Muscle layer of duodenum (tissue), 2 donors: ENCODE data around the gene PCDHB9.
A peak's percentile ranks its signal among the peaks of the same experiment; 100 is the strongest.
"Not testable (repeated sequence)": the region's sequence is repeated elsewhere in the genome, so short reads cannot be mapped to it uniquely, and the experiment has no call there.

Experiments used
- H3K27ac ChIP-seq: one replicate; pipeline ENCODE4 v1.7.0; 2013; ENCODE audit warnings: mild to moderate bottlenecking, low read length
- H3K27me3 ChIP-seq: one replicate; pipeline ENCODE4 v1.7.0; 2013; ENCODE audit warnings: low read depth, mild to moderate bottlenecking, control low read depth, low read length
- H3K36me3 ChIP-seq, 2 donors: one replicate each; pipeline ENCODE4 v1.7.0; 2013; ENCODE audit warnings: low read length in 2 of 2, control low read depth in 1 of 2, mild to moderate bottlenecking in 1 of 2; ENCODE audit not compliant: insufficient read depth in 2 of 2, control insufficient read depth in 1 of 2
- H3K4me1 ChIP-seq, 2 donors: one replicate each; pipeline ENCODE4 v1.7.0; 2013; ENCODE audit warnings: low read length in 2 of 2, mild to moderate bottlenecking in 2 of 2, control low read depth in 1 of 2, moderate library complexity in 1 of 2; ENCODE audit not compliant: insufficient read depth in 2 of 2, control insufficient read depth in 1 of 2
- H3K4me3 ChIP-seq, 2 donors: one replicate each; pipeline ENCODE4 v1.7.0; 2013; ENCODE audit warnings: low read length in 2 of 2, low read depth in 1 of 2, mild to moderate bottlenecking in 1 of 2
- H3K9me3 ChIP-seq, 2 donors: one replicate each; pipeline ENCODE4 v1.7.0; 2013; ENCODE audit warnings: low read length in 2 of 2, control low read depth in 1 of 2, mild to moderate bottlenecking in 1 of 2; ENCODE audit not compliant: control insufficient read depth in 1 of 2
- donor health status: healthy.

The PCDHB9 gene

DNA sequence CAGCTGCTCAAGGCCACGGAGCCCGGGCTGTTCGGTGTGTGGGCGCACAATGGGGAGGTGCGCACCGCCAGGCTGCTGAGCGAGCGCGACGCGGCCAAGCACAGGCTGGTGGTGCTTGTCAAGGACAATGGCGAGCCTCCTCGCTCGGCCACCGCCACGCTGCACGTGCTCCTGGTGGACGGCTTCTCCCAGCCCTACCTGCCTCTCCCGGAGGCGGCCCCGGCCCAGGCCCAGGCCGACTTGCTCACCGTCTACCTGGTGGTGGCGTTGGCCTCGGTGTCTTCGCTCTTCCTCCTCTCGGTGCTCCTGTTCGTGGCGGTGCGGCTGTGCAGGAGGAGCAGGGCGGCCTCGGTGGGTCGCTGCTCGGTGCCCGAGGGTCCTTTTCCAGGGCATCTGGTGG, 2.2 kb downstream of the PCDHB9 start:
- H3K36me3 ChIP-seq, H3K4me1 ChIP-seq: not testable (repeated sequence)
- H3K9me3 ChIP-seq = peaks cover 18 to 63% of the 10 kb centered on the region in 2 donors

DNA sequence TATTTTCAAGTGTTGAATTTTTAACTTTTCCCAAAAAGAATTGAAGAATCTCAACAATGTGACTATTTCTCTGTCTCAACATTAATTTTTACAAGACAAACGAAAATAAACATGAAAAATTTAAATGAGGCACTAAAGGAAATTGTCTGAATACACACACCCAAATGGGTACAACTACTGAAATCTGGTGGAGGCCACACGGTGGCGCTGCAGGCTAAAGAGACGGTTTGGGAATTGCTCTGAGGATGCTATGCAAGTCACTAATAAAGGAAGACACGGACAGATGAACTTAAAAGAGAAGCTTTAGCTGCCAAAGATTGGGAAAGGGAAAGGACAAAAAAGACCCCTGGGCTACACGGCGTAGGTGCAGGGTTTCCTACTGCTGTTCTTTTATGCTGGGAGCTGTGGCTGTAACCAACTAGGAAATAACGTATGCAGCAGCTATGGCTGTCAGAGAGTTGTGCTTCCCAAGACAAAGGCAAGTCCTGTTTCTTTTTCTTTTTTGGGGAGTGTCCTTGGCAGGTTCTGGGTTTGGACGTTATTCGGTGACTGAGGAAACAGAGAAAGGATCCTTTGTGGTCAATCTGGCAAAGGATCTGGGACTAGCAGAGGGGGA, 5.3 kb downstream of the PCDHB9 start, which contains the start of gene PCDHB10:
Gene PCDHB10, plus strand, starts transcription at position 244 of the 616 bp plus-strand sequence. Its CDS starts 200 bp downstream, at position 444.
- Histone ChIP-seq H3K4me3 (peak within 1 kb of the TSS; percentile 49 to 55), H3K27ac (no peak within 1 kb of the TSS)

More for the DNA sequence above, 2.2 kb downstream of the PCDHB9 start:
- H3K27me3 ChIP-seq, H3K27ac ChIP-seq: not testable (repeated sequence)
- H3K4me3 ChIP-seq = peak overlapping the region in 1 of 2 donors; percentile 44

GRCh38 chr5:141194332-141194731, 7.4 kb downstream of the PCDHB9 start:
- not testable (repeated sequence) for H3K4me1 ChIP-seq, H3K27ac ChIP-seq, H3K27me3 ChIP-seq, H3K36me3 ChIP-seq
- Histone ChIP-seq H3K4me3 (peak overlapping the region in 1 of 2 donors; percentile 41), H3K9me3 (peaks cover 32 to 57% of the 10 kb centered on the region in 2 donors)

More for the DNA sequence above, 5.3 kb downstream of the PCDHB9 start, which contains the start of gene PCDHB10:
- H3K27me3 ChIP-seq = no peaks in the 10 kb centered on the region
- H3K9me3 ChIP-seq = peaks cover 15 to 54% of the 10 kb centered on the region in 2 donors
- H3K36me3 ChIP-seq = no peaks in the 10 kb centered on the region
- no peaks in the 10 kb centered on the region for H3K4me1 ChIP-seq

DNA sequence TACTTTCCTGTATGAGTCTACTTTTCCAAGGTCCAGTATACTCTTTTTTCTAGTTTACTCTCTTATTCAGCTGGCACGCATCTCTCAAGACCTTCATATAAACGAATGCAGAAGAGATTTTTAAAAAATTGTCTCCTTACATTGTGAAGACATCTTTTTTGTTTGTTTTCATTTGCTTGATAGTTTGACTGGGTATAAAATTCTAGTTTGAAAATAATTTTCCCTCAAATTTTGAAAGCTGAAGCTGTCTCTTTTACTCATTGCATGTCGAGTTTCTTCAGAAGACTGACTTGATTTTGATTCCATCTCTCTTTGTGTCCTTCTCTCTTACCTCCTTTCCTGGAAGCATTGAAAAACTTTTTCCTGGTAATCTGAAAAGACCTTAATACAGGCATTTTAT, 9.4 kb downstream of the PCDHB9 start:
- Histone ChIP-seq H3K9me3 (peaks cover 37 to 67% of the 10 kb centered on the region in 2 donors), H3K27me3 (no peaks in the 10 kb centered on the region), H3K36me3 (no peaks in the 10 kb centered on the region), H3K4me1 (no peaks in the 10 kb centered on the region), H3K27ac (no peak overlapping the region), H3K4me3 (peak overlapping the region in 1 of 2 donors; percentile 29)

- H3K9me3 ChIP-seq = peaks cover 28 to 57% of the 10 kb centered on the region in 2 donors
- no peaks in the 10 kb centered on the region for H3K36me3 ChIP-seq
- peak within 1 kb of the TSS; percentile 18 to 54 for H3K4me3 ChIP-seq
- no peaks in the 10 kb centered on the region for H3K4me1 ChIP-seq
- no peak within 1 kb of the TSS for H3K27ac ChIP-seq
- no peaks in the 10 kb centered on the region for H3K27me3 ChIP-seq
Measured at GRCh38 chr5:141199359-141200235, 12.6 kb downstream of the PCDHB9 start, which contains the start of gene PCDHB11. PCDHB11 (plus strand) TSS chr5:141199627; CDS start chr5:141199775, 148 bp downstream.

DNA sequence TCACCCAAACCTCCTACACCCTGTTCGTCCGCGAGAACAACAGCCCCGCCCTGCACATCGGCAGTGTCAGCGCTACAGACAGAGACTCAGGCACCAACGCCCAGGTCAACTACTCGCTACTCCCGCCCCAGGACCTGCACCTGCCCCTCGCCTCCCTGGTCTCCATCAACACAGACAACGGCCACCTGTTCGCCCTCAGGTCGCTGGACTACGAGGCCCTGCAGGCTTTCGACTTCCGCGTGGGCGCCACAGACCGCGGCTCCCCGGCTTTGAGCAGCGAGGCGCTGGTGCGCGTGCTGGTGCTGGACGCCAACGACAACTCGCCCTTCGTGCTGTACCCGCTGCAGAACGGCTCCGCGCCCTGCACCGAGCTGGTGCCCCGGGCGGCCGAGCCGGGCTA, 14.2 kb downstream of the PCDHB9 start:
- not testable (repeated sequence) for H3K36me3 ChIP-seq, H3K27ac ChIP-seq, H3K4me1 ChIP-seq, H3K27me3 ChIP-seq
- H3K9me3 ChIP-seq = peaks cover 25 to 60% of the 10 kb centered on the region in 2 donors
- peak overlapping the region in 1 of 2 donors; percentile 54 for H3K4me3 ChIP-seq

DNA sequence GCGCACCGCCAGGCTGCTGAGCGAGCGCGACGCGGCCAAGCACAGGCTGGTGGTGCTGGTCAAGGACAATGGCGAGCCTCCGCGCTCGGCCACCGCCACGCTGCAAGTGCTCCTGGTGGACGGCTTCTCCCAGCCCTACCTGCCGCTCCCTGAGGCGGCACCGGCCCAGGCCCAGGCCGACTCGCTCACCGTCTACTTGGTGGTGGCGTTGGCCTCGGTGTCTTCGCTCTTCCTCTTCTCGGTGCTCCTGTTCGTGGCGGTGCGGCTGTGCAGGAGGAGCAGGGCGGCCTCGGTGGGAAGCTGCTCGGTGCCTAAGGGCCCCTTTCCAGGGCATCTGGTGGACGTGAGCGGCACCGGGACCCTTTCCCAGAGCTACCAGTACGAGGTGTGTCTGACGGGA, 14.7 kb downstream of the PCDHB9 start:
- not testable (repeated sequence) for H3K4me1 ChIP-seq, H3K27ac ChIP-seq, H3K27me3 ChIP-seq, H3K36me3 ChIP-seq
- Histone ChIP-seq H3K4me3 (peak overlapping the region in 1 of 2 donors; percentile 9), H3K9me3 (peaks cover 25 to 55% of the 10 kb centered on the region in 2 donors)

DNA sequence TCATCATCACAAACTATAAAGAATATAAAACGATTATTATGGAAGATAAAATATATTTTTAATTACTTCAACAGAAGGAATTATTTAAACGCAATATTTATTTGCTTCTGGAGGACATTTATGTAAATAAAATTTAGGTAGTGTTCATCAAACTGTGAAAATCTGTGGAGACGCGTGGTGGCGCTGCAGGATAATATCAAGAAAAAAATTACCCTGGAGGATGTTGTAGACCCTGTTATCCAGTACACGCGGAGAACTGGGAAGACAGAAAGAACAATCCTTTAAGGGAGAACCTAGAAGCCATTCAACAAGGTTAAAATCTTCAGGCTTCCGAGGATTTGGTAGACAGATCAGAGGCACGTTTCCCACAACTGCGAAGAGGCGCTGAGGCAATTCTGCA, 21.5 kb downstream of the PCDHB9 start, which contains the start of gene PCDHB12:
Gene PCDHB12, plus strand, starts transcription at position 242 of the 400 bp plus-strand sequence. CDS start 189 bp downstream, outside the sequence.
- no peaks in the 10 kb centered on the region for H3K27me3 ChIP-seq
- H3K4me3 ChIP-seq = peak within 1 kb of the TSS; percentile 35 to 51
- peaks cover 0 to 6% of the 10 kb centered on the region in 2 donors for H3K36me3 ChIP-seq
- H3K9me3 ChIP-seq = peaks cover 11 to 50% of the 10 kb centered on the region in 2 donors
- H3K27ac ChIP-seq = no peak within 1 kb of the TSS
- H3K4me1 ChIP-seq = no peaks in the 10 kb centered on the region

DNA sequence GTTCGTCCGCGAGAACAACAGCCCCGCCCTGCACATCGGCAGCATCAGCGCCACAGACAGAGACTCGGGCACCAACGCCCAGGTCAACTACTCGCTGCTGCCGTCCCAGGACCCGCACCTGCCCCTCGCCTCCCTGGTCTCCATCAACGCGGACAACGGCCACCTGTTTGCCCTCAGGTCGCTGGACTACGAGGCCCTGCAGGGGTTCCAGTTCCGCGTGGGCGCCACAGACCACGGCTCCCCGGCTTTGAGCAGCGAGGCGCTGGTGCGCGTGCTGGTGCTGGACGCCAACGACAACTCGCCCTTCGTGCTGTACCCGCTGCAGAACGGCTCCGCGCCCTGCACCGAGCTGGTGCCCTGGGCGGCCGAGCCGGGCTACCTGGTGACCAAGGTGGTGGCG, 23.3 kb downstream of the PCDHB9 start:
- not testable (repeated sequence) for H3K27ac ChIP-seq, H3K27me3 ChIP-seq, H3K36me3 ChIP-seq, H3K4me1 ChIP-seq
- Histone ChIP-seq H3K4me3 (peak overlapping the region in 1 of 2 donors; percentile 51), H3K9me3 (peaks cover 19 to 60% of the 10 kb centered on the region in 2 donors)

- peak overlapping the region in 1 of 2 donors; percentile 51 for H3K4me3 ChIP-seq
- H3K4me1 ChIP-seq, H3K36me3 ChIP-seq, H3K27ac ChIP-seq, H3K27me3 ChIP-seq: not testable (repeated sequence)
- H3K9me3 ChIP-seq = peaks cover 19 to 58% of the 10 kb centered on the region in 2 donors
Measured at GRCh38 chr5:141210849-141211248, 23.9 kb downstream of the PCDHB9 start.

DNA sequence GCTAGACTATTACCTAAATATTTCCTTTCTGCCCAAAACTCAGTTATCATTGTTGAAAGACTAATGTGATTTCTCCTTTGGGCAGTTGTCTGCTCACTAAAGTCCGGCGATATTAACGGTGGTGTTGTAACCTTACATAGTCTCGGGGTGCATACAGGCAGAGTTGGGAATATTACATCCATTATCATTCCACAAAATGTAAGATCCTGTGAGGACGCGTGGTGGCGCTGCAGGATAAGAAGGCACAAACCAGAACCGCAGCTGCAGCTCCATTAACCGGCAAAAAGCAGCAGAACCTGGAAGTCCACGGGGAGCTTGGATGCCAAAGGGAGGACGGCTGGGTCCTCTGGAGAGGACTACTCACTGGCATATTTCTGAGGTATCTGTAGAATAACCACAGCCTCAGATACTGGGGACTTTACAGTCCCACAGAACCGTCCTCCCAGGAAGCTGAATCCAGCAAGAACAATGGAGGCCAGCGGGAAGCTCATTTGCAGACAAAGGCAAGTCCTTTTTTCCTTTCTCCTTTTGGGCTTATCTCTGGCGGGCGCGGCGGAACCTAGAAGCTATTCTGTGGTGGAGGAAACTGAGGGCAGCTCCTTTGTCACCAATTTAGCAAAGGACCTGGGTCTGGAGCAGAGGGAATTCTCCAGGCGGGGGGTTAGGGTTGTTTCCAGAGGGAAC, 26.8 kb downstream of the PCDHB9 start, which contains the start of gene PCDHB13:
Gene PCDHB13, plus strand, starts transcription at position 264 of the 684 bp plus-strand sequence. Its CDS starts 205 bp downstream, at position 469.
- peak within 1 kb of the TSS; percentile 37 to 41 for H3K4me3 ChIP-seq
- peaks cover 26 to 67% of the 10 kb centered on the region in 2 donors for H3K9me3 ChIP-seq
- H3K4me1 ChIP-seq, H3K27ac ChIP-seq, H3K27me3 ChIP-seq, H3K36me3 ChIP-seq: not testable (repeated sequence)
